Fibroblast of skin of abdomen (primary cell): ENCODE measurements around the gene STX1A. TPM values are rescaled to one million over a fixed set of nuclear protein-coding genes. Genes with fewer than 3 reads are reported as not detected.

Experiments
- DNase-seq: peaks from one replicate; pipeline ENCODE4 v3.0.0-alpha.2; 2013
- polyA plus RNA-seq, 2 experiments: library from polyadenylated mRNA; unstranded; fragments of 120-200 nt; gene quantifications; one replicate each; pipeline ENCODE4 v1.2.1, GENCODE V29; 2013; ENCODE audit not compliant: insufficient read length in 2 of 2

The STX1A gene
- polyA plus RNA-seq (2013, experiment 1 of 2; ENCODE audit: insufficient read length), result 12.3 TPM
- 12.7 TPM for polyA plus RNA-seq (2013, experiment 2 of 2; ENCODE audit: insufficient read length)

DNA sequence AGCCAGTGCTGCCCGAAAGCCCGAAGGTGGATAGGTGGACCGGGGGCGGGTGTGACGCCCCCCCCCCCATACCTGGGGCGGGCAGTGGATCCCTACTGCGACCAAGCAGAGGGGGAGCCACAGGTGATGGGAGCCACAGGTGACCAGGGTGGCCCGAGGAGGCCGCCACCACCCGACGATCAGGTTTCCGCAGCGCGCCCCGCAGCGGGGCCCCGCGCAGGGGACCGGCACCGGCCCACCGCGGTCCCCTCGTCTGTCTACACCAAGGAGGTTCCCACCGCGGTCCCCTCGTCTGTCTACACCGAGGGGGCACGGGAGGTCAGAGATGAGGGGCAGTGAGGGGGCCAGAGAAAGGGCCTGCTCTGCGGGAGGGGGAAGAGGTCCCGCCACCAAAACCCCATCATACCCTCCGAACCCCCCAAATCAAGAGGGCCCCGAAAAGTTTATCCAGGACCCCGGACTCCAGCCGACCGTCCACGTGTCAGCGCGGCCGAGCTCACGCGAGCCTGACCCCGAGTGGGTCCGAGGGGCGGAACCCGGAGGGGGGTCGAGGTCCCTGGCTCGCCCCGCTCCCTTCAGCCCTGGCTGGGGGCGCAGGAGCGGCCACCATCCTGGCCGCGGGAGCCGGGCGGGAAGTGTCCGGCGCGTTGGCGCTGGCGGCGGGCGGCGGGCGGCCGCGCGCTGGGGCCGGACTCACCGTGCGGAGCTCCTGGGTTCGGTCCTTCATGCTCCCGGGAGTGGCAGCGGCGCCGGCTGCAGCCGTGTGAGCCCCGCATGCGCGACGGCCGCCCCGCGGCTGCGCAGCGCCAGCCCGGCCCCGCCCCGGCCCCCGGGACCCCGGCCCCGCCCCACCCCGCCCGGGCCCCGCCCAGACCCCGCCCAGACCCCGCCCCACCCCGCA is at the start of gene STX1A:
STX1A (minus strand) TSS at position 765 of the 901 bp plus-strand sequence; CDS start at position 727, 38 bp downstream.
- DNase-seq, result peak; percentile 71

DNA sequence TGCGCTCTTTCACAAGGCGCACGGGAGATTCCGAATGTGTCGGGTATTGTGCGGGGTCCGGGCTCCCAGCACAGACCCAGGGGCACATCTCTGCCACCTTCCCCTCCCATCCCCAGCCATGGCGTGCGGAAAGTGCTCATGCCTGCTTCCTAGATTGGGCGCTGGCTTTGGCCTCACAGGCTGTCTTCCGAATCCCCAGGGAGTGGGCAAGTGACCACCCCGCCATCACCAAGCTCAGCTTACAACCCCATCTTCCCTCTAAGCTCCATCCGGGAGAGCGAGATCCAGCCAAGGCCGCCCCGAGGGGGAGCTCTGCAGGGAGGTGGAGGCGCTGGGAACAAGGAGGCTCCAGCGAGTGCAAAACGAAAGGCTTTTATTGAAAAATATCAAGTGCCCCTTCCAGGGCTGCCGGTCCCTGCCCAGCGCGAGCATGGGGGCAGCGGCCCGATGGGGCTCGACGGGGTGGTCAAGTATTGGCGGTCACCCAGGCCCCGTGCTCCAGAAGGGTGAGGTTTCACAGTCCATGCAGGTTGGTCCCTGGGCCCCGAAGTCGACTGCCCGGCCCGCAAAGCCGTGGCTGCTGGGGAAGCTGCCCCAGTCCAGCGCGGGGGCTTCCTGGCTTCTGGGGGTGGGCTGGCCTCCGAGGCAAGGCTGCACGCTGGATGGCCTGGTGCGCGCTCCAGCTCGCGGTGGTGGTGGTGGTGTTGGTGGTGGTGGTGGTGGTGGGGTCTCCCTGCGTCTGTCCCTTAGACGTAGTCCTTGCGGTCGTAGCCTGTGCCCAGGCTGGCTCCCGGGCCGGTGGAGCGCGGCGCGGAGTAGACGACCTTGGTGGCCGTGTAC is 49.4 kb upstream of the STX1A start:
- DNase-seq, result no peak

DNA sequence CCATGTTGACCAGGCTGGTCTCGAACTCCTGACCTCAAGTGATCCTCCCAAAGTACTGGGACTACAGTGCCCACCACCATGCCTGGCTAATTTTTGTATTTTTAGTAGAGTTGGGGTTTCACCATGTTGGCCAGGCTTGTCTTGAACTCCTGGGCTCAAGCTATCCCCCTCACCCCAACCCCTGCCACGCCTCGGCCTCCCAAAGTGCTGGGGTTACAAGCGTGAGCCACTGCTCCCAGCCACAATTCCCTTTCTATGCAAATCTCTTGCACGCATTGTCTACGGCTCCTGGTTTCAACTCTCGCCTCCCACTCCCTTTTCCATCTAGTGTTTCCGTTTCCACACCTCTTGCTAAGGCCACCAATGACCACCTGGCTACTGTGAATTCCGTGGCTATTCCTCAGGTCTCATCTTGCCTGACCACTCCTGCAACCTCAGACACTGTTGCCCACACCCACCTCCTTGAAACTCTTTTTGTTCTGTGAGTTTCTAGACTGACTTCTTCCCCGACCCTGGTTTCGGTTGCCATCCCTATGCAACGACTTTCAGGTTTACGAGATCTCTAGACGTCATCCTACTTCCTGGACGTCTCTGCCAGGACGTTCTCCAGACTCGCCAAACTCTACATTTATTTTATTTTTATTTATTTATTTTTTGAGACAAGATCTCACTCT is 47.2 kb upstream of the STX1A start:
- DNase-seq, result no peak

- DNase-seq, result no peak
These were observed 43.2 kb upstream of the STX1A start for GRCh38 chr7:73762659-73762999.

GRCh38 chr7:73761854-73762658 is 42.6 kb upstream of the STX1A start:
- no peak for DNase-seq

- DNase-seq, result no peak
These were observed 39.2 kb upstream of the STX1A start for GRCh38 chr7:73758581-73759138.

GRCh38 chr7:73749931-73750776 is 30.7 kb upstream of the STX1A start:
- DNase-seq, result no peak

GRCh38 chr7:73746378-73746777 is 26.9 kb upstream of the STX1A start:
- DNase-seq, result no peak

- DNase-seq, result no peak
These were observed 23.5 kb upstream of the STX1A start for GRCh38 chr7:73742753-73743641.

DNA sequence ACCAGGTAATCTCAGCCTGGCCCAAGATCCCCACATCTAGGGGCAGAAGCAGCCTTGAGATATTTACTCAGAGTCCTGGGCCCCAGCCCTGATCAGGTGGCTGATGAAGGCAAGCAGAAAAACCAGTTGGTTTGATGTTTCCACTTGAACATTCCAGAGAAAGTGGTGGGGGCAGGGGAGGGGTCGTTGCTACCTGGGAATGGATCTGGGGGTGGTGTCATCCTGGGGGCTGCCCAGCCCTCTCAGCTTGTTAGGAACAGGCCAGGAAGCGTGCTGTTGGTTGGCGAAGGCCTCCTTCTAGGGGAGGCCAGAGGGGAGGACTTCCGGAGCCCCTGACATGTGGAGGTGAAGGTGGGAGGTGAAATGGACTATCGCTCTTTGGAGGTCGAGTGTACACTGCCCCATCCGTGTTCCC is 22.9 kb upstream of the STX1A start:
- DNase-seq, result no peak

DNA sequence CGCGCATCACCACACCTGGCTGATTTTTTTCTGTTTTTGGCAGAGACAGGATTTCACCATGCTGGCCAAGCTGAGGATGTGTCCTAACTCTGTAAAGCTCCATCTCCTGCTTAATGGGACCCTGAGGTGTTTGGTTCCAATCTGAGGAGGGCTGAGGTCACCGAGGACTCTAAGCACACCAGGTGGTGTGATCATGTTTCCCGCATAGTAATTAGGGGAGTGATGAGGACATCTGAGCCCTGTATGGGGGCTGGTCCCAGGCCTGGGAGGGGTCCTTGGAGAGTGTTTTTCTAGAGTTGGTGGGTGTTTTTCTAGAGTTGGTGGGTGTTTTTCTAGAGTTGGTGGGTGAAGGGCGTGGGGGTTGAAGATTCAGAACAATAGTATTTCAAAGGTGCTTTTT is 22.1 kb upstream of the STX1A start:
- DNase-seq, result no peak

GRCh38 chr7:73740771-73741170 is 21.3 kb upstream of the STX1A start:
- DNase-seq, result no peak

DNA sequence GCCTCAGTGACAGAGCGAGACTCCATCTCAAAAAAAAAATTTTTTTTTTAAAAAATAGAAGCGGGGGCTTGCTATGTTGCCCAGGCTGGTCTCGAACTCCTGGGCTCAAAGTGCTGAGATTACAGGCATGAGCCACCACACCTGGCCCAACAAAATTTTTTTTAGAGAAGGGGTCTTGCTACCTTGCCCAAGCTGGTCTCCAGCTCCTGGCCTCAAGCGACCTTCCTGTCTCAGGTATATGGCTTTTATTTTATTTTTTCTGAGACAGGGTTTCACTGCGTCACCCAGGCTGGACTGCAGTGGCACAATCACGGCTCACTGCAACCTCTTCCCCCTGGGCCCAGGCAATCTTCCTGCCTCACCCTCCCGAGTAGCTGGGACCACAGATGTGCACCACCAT is 20.7 kb upstream of the STX1A start:
- DNase-seq, result no peak

GRCh38 chr7:73739387-73739767 is 19.9 kb upstream of the STX1A start:
- DNase-seq, result no peak

DNA sequence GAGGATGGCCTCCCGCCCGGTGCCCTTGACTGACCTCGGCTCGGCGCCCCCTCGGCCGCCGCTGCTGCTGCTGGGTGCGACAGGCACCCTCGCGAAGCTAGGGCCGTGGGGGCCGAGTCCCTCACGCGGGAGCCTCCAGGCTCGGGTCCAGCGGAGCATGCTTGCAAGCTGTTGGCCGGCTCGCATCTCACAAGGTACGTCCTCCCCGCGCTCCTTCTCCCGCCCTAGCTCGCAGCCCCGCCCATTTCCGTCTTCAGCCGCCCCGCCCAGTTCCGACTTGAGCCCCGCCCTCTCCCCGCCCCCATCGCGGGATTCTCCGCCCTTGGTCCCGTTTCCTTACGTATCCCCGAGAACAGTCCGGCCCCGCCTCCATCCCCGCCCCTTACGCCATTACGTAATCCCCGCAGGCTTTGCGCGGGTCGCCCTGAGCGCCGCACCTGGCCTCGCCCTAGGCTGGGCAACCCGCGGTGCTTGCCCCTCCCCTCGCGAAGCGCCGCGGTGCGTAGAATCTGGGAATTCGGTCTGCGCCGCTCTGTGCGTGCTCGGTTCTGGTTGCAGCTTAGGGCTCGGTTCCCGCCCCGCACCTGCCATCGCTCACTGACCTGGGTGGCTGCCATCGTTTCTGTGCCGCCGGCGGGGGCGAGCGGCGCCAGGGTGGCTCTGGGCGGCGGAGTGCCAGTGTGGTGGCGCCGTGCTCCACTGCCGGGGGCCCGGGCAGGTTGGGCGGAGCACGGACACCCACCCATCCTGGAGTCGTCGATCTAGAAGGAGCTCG is 19.3 kb upstream of the STX1A start, which contains the start of gene ABHD11:
ABHD11 (minus strand) TSS at position 191 of the 775 bp plus-strand sequence; CDS start at position 159, 32 bp downstream.
- peak; percentile 94 for DNase-seq

DNA sequence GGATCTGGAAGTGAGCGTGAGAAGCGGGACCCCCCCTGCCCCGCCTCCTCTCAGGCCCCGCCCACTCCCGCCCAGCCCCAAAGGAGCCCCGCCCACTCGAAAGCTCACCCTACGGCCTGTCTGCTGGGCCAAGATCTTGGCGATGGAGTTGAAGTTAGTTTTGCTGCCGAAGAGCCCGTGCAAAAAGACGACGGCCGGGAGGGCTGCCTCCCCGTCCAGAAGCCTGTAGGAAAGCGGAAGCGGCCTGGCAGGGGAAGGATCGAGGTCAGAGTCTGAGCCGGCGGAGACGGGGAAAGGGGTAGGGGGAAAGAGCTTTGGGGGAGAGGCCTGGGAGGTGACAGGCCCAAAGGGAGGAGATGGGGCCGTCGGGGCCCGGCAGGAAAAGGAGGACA is 18.7 kb upstream of the STX1A start:
- peak; percentile 44 for DNase-seq

- no peak for DNase-seq
These were observed 18.2 kb upstream of the STX1A start for GRCh38 chr7:73737491-73738219.

GRCh38 chr7:73736885-73737284 is 17.4 kb upstream of the STX1A start:
- DNase-seq, result no peak
